GM23338 (cell line): ENCODE results near the gene ADGRL3. TPM values are rescaled to one million over a fixed set of nuclear protein-coding genes. Genes with fewer than 3 reads are reported as not detected.

Experiments
- ATAC-seq: fragments of 200-7000 bp; cut with Tn5 transposase; 3 replicates; pipeline ENCODE4 v1.9.1; 2020
- DNase-seq: peaks from one replicate; pipeline ENCODE4 v3.0.0-alpha.2; 2015; ENCODE audit warnings: low spot score
- H2AFZ ChIP-seq: fragments of 200-600 bp; sonication (generic); 2 replicates; pipeline ENCODE4 v1.8.0; 2016; ENCODE audit warnings: antibody characterized with exemption, mild to moderate bottlenecking, moderate library complexity
- H3F3A ChIP-seq: fragments of 200-600 bp; sonication (generic); replicated peaks from 2 replicates; pipeline ENCODE4 v1.8.0; 2017; ENCODE audit warnings: antibody characterized with exemption, mixed run types, low read depth
- H3K27ac ChIP-seq: fragments of 200-600 bp; sonication (generic); 2 replicates; pipeline ENCODE4 v1.6.1; 2016; ENCODE audit warnings: low read depth
- H3K27me3 ChIP-seq: fragments of 200-600 bp; sonication (generic); 2 replicates; pipeline ENCODE4 v1.8.0; 2016; ENCODE audit warnings: mild to moderate bottlenecking, mixed run types, moderate library complexity; ENCODE audit not compliant: insufficient read depth
- H3K36me3 ChIP-seq: fragments of 200-600 bp; sonication (generic); 2 replicates; pipeline ENCODE4 v1.8.0; 2016; ENCODE audit warnings: mild to moderate bottlenecking; ENCODE audit not compliant: insufficient read depth
- H3K4me1 ChIP-seq: fragments of 200-600 bp; sonication (generic); 2 replicates; pipeline ENCODE4 v1.8.0; 2016; ENCODE audit warnings: mild to moderate bottlenecking, moderate library complexity; ENCODE audit not compliant: insufficient read depth
- H3K4me2 ChIP-seq: fragments of 200-600 bp; sonication (generic); 2 replicates; pipeline ENCODE4 v1.7.1; 2017; ENCODE audit warnings: mixed run types
- H3K4me3 ChIP-seq: fragments of 200-600 bp; sonication (generic); 2 replicates; pipeline ENCODE4 v1.6.1; 2016; ENCODE audit warnings: mixed run types
- H3K79me2 ChIP-seq: fragments of 200-600 bp; sonication (generic); replicated peaks from 2 replicates; pipeline ENCODE4 v1.8.0; 2017; ENCODE audit warnings: mild to moderate bottlenecking; ENCODE audit not compliant: insufficient read depth
- H3K9me2 ChIP-seq: fragments of 200-600 bp; sonication (generic); 2 replicates; pipeline ENCODE4 v1.8.0; 2017; ENCODE audit not compliant: insufficient read depth
- H4K20me1 ChIP-seq: fragments of 200-600 bp; sonication (generic); replicated peaks from 2 replicates; pipeline ENCODE4 v1.8.0; 2017; ENCODE audit warnings: mild to moderate bottlenecking; ENCODE audit not compliant: insufficient read depth
- H3K27ac Mint-ChIP-seq: 2 replicates; pipeline ENCODE4 v1.8.0; 2020; ENCODE audit warnings: inconsistent platforms, mild to moderate bottlenecking, moderate library complexity, mixed read lengths
- H3K27me3 Mint-ChIP-seq: 3 replicates; pipeline ENCODE4 v1.8.0; 2022; ENCODE audit warnings: low read depth, mild to moderate bottlenecking, moderate library complexity, mixed read lengths, inconsistent platforms; ENCODE audit not compliant: insufficient read depth, poor library complexity
- H3K36me3 Mint-ChIP-seq: 3 replicates; pipeline ENCODE4 v1.8.0; 2021; ENCODE audit warnings: low read depth, mild to moderate bottlenecking, inconsistent platforms, moderate library complexity, mixed read lengths
- H3K4me1 Mint-ChIP-seq: 3 replicates; pipeline ENCODE4 v1.8.0; 2020; ENCODE audit warnings: mild to moderate bottlenecking, inconsistent platforms, mixed read lengths
- H3K4me3 Mint-ChIP-seq: 3 replicates; pipeline ENCODE4 v1.8.0; 2021; ENCODE audit warnings: moderate library complexity, mild to moderate bottlenecking, inconsistent platforms, mixed read lengths
- H3K9me3 Mint-ChIP-seq: 3 replicates; pipeline ENCODE4 v1.8.0; 2020; ENCODE audit warnings: moderate library complexity, mild to moderate bottlenecking, inconsistent platforms, mixed read lengths
- CTCF ChIP-seq, 2 experiments: fragments of 200-600 bp in 1 of 2; sonication (generic) in 1 of 2; conservative IDR thresholded peaks; 2 replicates each; pipeline versions ENCODE4 v1.5.1 to v1.6.1; 2016 to 2017; ENCODE audit warnings: antibody characterized with exemption in 2 of 2, low read depth in 2 of 2, mild to moderate bottlenecking in 2 of 2, moderate library complexity in 1 of 2
- ETS1 ChIP-seq: IDR thresholded peaks from 2 replicates; pipeline ENCODE4 v1.6.1; 2016; ENCODE audit warnings: antibody characterized with exemption
- EZH2phosphoT487 ChIP-seq: fragments of 200-600 bp; sonication (generic); IDR thresholded peaks from one replicate; pipeline ENCODE4 v1.8.1; 2018; ENCODE audit warnings: antibody characterized with exemption; ENCODE audit not compliant: unreplicated experiment
- JUNB ChIP-seq: IDR thresholded peaks from one replicate; pipeline ENCODE4 v1.6.1; 2016; ENCODE audit warnings: antibody characterized with exemption; ENCODE audit not compliant: unreplicated experiment
- NANOG ChIP-seq: IDR thresholded peaks from 2 replicates; pipeline ENCODE4 v1.6.1; 2016; ENCODE audit warnings: antibody characterized with exemption, borderline replicate concordance
- POLR2AphosphoS5 ChIP-seq: IDR thresholded peaks from 2 replicates; pipeline ENCODE4 v1.6.1; 2016; ENCODE audit warnings: antibody characterized with exemption, low read depth
- REST ChIP-seq: IDR thresholded peaks from one replicate; pipeline ENCODE4 v1.6.1; 2018; ENCODE audit warnings: antibody characterized with exemption; ENCODE audit not compliant: unreplicated experiment
- STAT1 ChIP-seq: IDR thresholded peaks from one replicate; pipeline ENCODE4 v1.6.1; 2016; ENCODE audit warnings: antibody characterized with exemption; ENCODE audit not compliant: unreplicated experiment
- ZNF331 ChIP-seq: fragments of 250-450 bp; sonication (Bioruptor Pico); IDR thresholded peaks from 2 replicates; pipeline ENCODE4 v1.5.0; 2020; ENCODE audit warnings: low read depth, mild to moderate bottlenecking, moderate library complexity
- ZNF462 ChIP-seq: fragments of 250-450 bp; sonication (Bioruptor Pico); IDR thresholded peaks from 2 replicates; pipeline ENCODE4 v1.5.0; 2020; ENCODE audit warnings: mild to moderate bottlenecking, moderate library complexity
- polyA plus RNA-seq: library from polyadenylated mRNA; unstranded; fragments of >200 nt; fragmentation: Nextera tagmentation; extraction: Ambion mirVana; gene quantifications from 2 replicates; pipeline ENCODE4 v1.2.1, GENCODE V29; 2016
- total RNA-seq: library from RNA; depleted of rRNA; stranded (reverse); fragments of >200 nt; shearing (Covaris generic); gene quantifications from 2 replicates; pipeline ENCODE4 v1.2.3, GENCODE V29; 2014

The ADGRL3 gene
- total and polyA plus RNA-seq, 2 experiments from 2014 or later = 9.7 to 16.5 TPM

- no peak for TF ChIP-seq ETS1
- no peak for TF ChIP-seq EZH2phosphoT487
- no peak for TF ChIP-seq JUNB
- no peak for TF ChIP-seq STAT1
- TF ChIP-seq CTCF (conservative IDR thresholded peaks at IDR 0.05; ENCODE audit: low read depth in 2 of 2) = no peak
- no peak for TF ChIP-seq NANOG
- TF ChIP-seq REST = no peak
- no peak for TF ChIP-seq POLR2AphosphoS5
- TF ChIP-seq ZNF331 (CRISPR knock-in tag) = no peak
These were observed 292.9 kb downstream of the ADGRL3 start (continued) for GRCh38 chr4:61493041-61493440.

- Histone ChIP-seq H3K27me3 (no peaks in the 10 kb centered on the region), H3K4me3 (no peak overlapping the region), H4K20me1 (no peaks in the 10 kb centered on the region), H2AFZ (no peak overlapping the region), H3F3A (no peaks in the 10 kb centered on the region), H3K4me2 (peak overlapping the region; percentile 36; the same call in 1 of the 2 replicates), H3K9me2 (no peaks in the 10 kb centered on the region), H3K79me2 (no peaks in the 10 kb centered on the region), H3K36me3 (no peaks in the 10 kb centered on the region), H3K27ac (no peak overlapping the region), H3K4me1 (peaks cover 23% of the 10 kb centered on the region)
- no peaks in the 10 kb centered on the region for H3K27me3 Mint-ChIP-seq
- TF ChIP-seq CTCF (conservative IDR thresholded peaks at IDR 0.05; ENCODE audit: low read depth in 2 of 2) (no peak), ZNF462 (0 out of 2 replicates have a peak, but pooled peaks have one; percentile 54)
- peak overlapping the region; percentile 80 for H3K27ac Mint-ChIP-seq
- peaks cover 22% of the 10 kb centered on the region for H3K4me1 Mint-ChIP-seq
- ATAC-seq = peak; percentile 93
- peak; percentile 64 for DNase-seq
- H3K36me3 Mint-ChIP-seq = peaks cover 10% of the 10 kb centered on the region
- H3K9me3 Mint-ChIP-seq = no peaks in the 10 kb centered on the region
- H3K4me3 Mint-ChIP-seq = peak overlapping the region; percentile 9
These were observed 293.3 kb downstream of the ADGRL3 start for GRCh38 chr4:61493470-61493869.
